HG03196 (cell line): ENCODE measurements around the gene AGO1.
"Not testable (repeated sequence)": the region's sequence is repeated elsewhere in the genome, so short reads cannot be mapped to it uniquely, and the experiment has no call there.

Source experiments
- ATAC-seq: cut with Tn5 transposase; IDR thresholded peaks from one replicate; pipeline ENCODE4 v1.9.1; 2021; ENCODE audit not compliant: unreplicated experiment

Gene AGO1

GRCh38 chr1:35914717-35915116, 31.7 kb downstream of the AGO1 start:
- no peak for ATAC-seq

DNA sequence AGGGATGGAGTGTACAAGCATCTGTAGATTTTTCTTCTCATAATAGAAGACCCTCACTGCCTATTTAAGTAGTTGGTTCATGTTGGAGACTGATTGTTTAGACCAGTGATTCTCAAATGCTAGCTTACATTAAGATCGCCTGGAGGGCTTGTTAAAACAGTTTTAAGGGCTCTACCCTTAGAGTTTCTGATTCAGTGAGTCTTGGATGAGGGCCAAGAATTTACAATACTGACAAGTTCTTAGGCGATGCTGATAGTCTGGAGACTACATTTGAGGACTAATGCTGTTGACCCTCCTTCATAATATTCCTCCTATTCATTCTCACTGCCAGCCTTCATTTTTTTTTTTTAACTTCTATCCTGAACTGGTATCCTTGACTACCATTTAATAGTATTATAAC, 32.7 kb downstream of the AGO1 start:
- no peak for ATAC-seq

DNA sequence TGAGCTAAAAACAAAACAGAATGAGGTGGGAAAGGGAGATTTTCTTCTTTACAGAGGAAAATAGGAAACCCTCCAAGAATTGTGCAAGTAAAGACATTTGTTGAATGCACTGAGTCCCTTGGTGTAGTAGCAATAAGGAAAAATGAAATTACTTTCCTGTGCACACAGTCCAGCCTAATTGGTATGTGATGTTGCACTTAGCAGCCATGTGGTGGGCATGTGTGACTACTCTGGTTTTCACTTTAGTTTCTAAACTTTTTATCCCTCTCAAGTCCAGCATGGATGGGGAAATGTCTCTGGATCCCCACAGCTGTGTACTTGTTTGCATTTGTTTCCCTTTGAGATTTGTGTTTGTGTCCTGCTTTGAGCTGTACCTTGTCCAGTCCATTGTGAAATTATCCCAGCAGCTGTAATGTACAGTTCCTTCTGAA, 40.8 kb downstream of the AGO1 start:
- no peak for ATAC-seq

GRCh38 chr1:35924838-35925237, 41.8 kb downstream of the AGO1 start:
- ATAC-seq: no peak

DNA sequence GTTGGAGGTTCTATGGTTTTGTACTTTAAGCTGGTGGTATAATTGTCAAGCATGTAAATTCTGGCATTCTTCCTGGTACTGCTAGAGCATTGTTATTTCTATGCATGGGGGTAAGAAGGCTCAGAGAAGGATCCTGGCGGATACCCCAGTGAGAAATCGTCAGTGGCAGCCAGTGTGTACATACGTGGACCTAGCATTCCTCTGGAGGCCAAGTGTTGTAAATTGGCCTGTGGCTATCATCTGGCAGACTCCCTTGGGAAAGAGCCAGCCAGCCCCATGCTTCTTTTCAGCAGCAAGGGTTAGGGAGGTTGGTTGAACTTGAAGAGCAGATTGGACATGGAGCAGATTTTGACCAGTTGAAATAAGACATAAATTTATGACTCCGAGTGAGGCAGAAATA, 42.7 kb downstream of the AGO1 start:
- ATAC-seq: no peak

DNA sequence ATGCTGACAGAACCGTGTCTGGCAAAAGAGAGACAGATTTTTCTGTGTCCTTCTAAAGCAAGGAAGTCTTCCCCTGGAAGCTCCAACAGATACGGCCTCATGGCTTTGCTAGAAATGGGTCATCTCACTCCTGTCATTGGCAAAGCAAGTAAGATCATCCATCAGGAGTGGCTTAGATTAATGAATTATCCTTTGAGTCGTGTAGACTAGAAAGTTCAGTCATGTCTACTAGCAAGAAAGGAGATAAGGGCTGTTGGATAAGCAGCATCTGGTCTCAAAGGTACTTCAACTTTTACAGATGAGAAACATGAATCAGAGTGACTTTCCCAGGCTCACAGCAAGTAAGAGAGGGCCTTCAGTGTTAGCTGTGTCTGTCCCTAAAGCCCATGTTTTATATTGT, 44.5 kb downstream of the AGO1 start:
- no peak for ATAC-seq

DNA sequence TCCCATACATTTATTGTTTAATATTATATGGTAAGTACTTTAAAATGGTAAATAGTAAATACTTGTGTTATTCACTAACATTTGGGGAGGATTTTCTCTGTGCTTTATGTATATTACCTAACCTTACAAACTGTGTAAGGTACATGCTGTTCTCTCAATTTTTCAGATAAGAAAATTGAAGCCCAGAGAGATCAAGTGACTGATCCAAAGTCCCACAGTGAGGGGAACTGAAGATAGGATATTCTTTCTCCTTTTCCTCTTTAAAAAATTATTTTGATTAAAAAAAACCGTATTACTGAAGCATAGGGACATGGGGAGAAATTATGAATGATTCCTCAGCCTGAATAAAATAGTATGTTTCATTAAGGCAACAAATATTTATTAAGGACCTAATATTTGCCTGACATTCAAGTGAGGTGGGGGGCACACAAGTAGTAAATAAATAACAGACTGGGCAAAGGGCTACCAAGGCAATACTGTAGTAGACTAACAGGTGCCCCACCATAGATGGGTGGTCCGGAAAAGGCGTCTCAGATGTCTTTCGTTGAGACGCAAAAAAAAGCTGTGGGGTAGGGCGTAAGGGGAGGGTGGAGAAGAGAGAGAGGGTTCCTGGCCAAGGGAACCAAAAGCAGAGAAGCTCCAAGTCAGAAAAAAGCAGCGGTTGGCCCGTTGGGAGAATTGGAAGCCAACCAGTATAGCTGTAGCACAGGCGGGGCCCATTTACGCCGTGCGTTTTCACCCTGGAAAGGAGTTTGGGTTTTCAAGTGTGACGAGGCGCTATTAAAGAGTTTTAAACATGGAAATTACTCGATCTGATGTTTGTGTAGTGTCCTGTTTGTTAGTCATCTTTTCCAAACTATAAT, 47.0 kb downstream of the AGO1 start:
- no peak for ATAC-seq

DNA sequence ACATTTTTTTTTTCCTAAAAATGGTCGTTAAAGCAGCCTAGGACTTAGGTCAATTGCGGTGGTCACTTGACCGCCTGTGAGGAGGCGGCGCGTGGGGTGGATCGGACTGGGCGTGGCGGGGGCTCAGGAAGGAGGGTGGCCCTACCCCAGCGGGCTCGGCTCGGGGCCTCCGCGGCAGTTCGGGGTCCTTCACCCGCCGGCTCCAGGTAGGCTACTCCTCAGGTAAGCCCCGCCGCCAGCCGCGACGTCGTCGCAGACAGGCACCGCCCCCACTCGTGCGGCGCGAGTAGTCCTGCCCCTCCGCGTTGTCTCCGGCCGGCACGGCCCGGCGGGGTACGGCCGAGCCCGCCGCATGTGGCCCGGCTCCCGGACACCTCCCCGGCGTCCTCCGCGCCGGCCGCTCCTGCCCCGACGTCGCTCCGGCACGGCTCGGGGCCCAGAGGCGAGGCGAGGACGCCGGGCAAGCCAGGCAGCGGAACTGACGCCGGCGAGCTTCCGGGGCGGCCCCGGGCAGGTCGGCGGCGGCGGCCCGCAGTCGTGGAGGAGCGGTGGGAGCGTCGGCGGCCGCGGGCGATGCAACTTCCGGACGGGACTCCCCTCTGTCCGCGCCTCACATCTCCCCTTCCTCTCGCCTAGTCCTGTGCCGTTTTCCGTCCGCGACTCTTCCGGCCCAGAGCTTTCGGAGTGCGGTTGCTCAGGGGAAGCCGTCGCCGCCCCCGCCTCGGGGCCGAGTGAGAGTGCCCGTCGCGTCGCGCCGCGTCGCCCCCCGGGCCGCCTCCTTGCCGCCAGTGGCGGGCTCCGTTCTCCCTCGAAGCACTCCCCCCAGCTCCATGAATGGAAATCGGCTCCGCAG, 47.8 kb downstream of the AGO1 start, which contains the start of gene AGO3:
Gene AGO3, plus strand, starts transcription at position 513 of the 853 bp plus-strand sequence. Its CDS starts 322 bp downstream, at position 835.
- peak; percentile 74 for ATAC-seq

DNA sequence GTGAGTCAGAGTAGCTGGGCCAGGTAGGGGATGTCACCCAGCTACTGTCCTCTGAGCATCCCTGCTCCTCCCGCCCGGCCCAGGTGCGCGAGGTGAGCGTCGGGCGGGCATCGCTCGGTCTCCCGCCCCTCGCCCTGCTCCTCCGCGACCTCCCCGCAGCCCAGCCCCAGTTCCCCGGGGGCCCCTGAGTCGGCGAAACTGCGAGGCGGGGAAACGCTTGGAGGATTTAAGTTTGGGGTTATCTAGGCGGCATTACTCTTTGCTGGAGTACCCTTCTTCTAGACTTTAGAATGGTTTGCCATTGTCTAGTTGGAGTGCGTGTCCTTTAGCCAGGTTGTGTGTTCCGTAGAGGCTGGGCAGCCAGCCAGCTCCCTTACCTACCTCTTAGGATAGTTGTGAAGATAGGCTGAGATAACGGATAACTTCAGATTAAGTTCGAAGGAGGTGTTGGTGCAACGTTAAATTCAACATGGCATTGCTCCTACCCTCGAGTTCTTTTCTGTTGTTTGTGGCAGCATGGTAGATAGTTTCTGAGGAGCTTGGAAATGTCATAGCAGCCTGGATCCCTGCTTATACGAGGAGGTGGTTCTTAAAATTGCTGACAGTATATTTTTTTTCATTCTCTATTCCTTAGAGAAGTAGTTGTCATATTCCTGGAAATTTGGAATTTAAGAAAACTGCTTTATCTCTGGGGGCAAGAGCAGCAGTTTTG, 48.6 kb downstream of the AGO1 start:
- peak; percentile 38 for ATAC-seq

DNA sequence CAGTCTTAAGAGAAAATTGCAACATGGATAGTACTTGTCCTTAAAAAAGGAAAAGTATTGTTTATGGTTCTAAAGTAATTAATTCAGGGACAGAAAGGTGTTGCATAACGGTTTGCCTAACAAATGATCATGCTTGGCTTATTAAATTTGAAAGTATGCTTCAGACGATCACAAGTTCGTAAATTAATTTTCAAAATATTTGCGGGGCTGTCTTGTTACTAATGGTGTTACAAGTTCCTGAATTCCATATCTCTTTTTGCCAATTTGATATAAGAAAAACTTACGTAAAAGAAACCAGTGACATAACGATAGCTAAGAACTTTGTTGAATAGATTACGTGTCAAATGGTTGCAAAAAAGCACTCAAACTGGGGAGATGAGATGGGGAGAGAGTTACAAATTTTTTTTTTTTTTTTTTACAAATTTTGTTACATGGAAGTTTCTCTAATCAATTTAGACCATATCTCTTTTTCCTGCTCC, 49.2 kb downstream of the AGO1 start:
- no peak for ATAC-seq

- no peak for ATAC-seq
These were observed 49.9 kb downstream of the AGO1 start for GRCh38 chr1:35932941-35933340.

DNA sequence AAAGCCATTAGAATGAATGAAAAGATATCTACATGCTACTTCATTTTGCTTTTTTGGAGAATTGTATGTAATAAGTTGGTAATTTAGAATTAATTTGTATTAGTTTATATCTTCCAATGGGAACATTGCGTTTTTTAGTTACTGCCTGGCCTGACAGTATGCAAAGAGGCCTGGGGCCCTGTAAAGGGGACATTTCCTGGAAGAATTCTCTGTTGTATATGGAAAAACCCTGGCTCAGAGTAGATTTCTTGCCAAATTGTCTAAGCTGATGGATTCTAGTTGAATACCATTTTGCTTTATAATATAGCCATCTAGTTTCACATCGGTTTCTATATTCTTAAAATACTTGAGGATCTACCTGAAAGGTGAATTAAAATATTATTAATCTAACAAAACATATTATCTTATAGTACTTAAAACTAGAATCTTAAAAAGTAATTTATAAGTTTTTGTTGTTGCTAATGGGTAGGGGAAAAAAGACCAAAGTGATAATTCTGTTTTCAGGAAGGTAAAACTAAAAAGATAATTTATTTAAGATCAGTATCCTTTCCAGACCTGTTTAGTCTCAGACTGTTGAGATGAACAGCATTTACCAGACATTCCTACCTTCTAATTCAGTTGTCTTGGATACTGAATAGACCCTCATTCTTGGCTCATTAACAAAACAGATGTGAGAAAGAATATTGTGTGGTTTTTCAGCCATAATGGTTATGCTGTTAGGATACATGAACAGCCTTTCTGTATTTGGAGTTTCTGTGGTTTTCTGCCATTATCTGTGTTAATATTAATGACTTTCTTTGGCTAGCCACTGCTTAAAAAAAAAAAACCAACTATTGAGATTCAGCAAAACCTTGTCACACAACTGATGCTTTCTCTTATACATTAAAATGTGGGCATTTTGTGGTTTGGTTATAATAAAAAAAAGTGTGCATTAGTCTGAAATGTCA, 52.7 kb downstream of the AGO1 start:
- no peak for ATAC-seq

DNA sequence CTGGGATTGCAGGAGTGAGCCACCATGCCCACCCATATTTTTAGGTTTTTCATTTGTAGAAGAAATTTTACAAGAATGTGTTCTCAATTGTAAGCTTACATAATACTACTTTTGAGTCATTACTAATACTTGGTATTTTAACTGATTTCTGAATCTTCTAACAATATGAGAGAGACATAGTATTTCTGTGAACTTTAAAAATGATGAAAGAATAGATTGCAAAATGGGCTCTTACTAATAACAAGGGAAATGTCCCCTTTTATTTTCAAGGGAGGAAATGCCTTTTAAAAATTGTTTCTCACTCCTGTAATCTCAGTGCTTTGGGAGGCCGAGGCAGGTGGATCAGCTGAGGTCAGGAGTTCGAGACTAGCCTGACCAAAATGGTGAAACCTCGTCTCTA, 53.8 kb downstream of the AGO1 start:
- no peak for ATAC-seq

GRCh38 chr1:35939484-35939883, 56.5 kb downstream of the AGO1 start:
- no peak for ATAC-seq

DNA sequence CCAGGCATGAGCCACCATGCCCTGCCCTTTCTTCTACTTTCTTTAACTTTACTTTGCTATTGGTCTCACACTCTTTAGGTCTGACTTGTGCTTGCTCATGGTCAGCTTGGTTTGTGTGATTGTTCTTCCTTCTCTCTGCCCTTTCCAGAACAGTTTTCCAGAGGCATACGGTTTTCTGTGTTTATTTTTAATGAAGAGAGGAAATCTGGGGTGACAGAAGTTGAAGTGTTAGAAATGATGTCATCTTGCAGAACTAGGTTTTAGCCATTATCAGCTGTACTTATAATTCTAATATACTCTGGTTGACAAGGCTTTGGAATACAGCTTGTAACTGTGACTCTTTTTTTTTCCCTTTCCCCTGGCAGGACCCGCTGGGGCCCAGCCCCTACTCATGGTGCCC, 62.3 kb downstream of the AGO1 start:
- ATAC-seq: no peak

DNA sequence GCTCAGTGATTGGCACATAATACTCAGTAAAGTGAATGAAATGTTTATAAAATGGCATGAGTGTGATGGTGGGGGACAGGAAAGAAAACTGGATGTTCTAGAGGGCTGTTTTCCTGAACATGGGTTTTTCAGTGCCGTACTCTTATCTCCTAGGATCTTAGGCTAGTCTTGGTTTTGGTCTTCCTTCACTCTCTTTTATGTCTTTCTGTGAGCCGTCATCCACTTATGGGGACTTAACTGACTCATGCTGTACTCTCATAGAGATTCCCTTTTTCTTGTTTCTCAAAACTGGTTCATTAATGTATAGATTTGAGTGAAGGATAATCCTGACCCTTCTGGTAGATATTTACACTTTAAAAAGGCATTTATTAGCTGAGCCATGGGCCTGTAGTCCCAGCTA, 64.5 kb downstream of the AGO1 start:
- no peak for ATAC-seq

- ATAC-seq: no peak
These were observed 75.5 kb downstream of the AGO1 start for GRCh38 chr1:35958558-35958957.

- no peak for ATAC-seq
These were observed 76.3 kb downstream of the AGO1 start for GRCh38 chr1:35959304-35959703.

- ATAC-seq: no peak
These were observed 79.9 kb downstream of the AGO1 start for GRCh38 chr1:35962952-35963351.

GRCh38 chr1:35964277-35964676, 81.3 kb downstream of the AGO1 start:
- not testable (repeated sequence) for ATAC-seq
